AG04450 (cell line): Measurements from ENCODE around the gene TMEM132E. TPM values are rescaled to one million over a fixed set of nuclear protein-coding genes. Genes with fewer than 3 reads are reported as not detected.
"Not testable (repeated sequence)": the region's sequence is repeated elsewhere in the genome, so short reads cannot be mapped to it uniquely, and the experiment has no call there.

Source experiments
- CTCF ChIA-PET: fragments of 300-600, 350-600 bp; formaldehyde crosslinking; extraction: SDS; loops from one replicate; lab custom pipeline; 2022; ENCODE audit warnings: antibody characterized with exemption, inconsistent platforms; lab: Charles Lee
- POLR2A ChIA-PET: fragments of 350-600 bp; formaldehyde crosslinking; extraction: SDS; loops from one replicate; lab custom pipeline; 2021; ENCODE audit warnings: antibody characterized with exemption, inconsistent platforms; lab: Yijun Ruan, JAX
- DNase-seq: peaks from one replicate; pipeline ENCODE4 v3.0.0-alpha.2; 2011; ENCODE audit warnings: low read depth, low spot score
- H3K27ac ChIP-seq: one replicate; pipeline ENCODE4 v1.5.1; 2012; ENCODE audit warnings: low read depth, low read length, control low read depth
- H3K27me3 ChIP-seq: one replicate; pipeline ENCODE4 v1.6.0; 2012; ENCODE audit warnings: low read length; ENCODE audit not compliant: control insufficient read depth, insufficient read depth
- H3K4me3 ChIP-seq: 2 replicates; pipeline ENCODE4 v1.5.1; 2011; ENCODE audit warnings: mild to moderate bottlenecking, low read depth, low read length, control low read depth
- H3K9me3 ChIP-seq: 2 replicates; pipeline ENCODE4 v1.5.1; 2012; ENCODE audit warnings: low read length; ENCODE audit not compliant: control insufficient read depth, insufficient read depth
- polyA plus RNA-seq: library from polyadenylated mRNA; depleted of rRNA; stranded (reverse); fragments of >200 nt; gene quantifications from 2 replicates; pipeline ENCODE4 v1.2.3, GENCODE V29; 2011
- TF ChIP-seq, protein P1 (sequence below): IDR thresholded peaks from 2 replicates; pipeline ENCODE4 v1.5.1; 2011; ENCODE audit warnings: low read depth, low read length, control low read depth, inconsistent platforms

The TMEM132E gene
- polyA plus RNA-seq, 1 experiment, result not detected

DNA sequence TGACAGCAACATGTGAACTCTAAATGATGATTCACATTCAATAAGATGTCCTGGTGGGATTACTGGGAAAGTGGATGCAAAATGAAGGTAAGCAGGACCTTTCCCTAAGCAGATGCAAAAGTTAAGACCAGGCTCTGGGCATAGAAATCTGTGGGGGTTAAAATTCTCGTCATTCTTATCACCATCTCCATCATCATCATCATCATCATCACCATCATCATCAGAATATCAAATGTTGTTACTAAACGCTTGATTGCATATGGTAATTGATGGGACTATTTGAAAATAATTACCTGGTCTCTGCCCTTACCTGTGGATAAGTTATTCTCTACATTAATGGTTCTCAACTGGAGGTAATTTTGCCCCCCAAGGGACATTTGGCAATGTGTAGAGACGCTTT lies 41.9 kb upstream of the TMEM132E start:
- POLR2A ChIA-PET, result no interaction called here
- CTCF ChIA-PET, result no interaction called here
- Histone ChIP-seq H3K27me3 (no peaks in the 10 kb centered on the region), H3K27ac (no peak overlapping the region), H3K9me3 (no peaks in the 10 kb centered on the region), H3K4me3 (no peak overlapping the region)
- no peak for DNase-seq
- TF ChIP-seq, protein P1, sequence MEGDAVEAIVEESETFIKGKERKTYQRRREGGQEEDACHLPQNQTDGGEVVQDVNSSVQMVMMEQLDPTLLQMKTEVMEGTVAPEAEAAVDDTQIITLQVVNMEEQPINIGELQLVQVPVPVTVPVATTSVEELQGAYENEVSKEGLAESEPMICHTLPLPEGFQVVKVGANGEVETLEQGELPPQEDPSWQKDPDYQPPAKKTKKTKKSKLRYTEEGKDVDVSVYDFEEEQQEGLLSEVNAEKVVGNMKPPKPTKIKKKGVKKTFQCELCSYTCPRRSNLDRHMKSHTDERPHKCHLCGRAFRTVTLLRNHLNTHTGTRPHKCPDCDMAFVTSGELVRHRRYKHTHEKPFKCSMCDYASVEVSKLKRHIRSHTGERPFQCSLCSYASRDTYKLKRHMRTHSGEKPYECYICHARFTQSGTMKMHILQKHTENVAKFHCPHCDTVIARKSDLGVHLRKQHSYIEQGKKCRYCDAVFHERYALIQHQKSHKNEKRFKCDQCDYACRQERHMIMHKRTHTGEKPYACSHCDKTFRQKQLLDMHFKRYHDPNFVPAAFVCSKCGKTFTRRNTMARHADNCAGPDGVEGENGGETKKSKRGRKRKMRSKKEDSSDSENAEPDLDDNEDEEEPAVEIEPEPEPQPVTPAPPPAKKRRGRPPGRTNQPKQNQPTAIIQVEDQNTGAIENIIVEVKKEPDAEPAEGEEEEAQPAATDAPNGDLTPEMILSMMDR, result no peak

DNA sequence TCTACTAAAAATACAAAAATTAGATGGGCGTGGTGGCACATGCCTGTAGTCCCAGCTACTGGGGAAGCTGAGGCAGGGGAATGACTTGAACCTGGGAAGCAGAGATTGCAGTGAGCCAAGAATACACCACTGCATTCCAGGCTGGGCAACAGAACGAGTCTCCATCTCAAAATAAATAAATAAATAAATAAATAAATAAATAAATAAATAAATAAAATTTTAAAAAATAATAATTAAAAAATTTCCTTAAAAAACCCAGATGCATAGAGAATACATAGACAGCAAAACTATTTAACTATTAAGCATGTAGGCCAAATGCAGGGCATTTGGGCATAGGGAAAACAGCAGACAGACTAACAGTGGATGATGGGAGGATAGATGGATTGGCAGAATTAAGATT lies 40.8 kb upstream of the TMEM132E start:
- H3K27ac ChIP-seq, DNase-seq, POLR2A ChIA-PET, CTCF ChIA-PET, H3K9me3 ChIP-seq, H3K4me3 ChIP-seq, H3K27me3 ChIP-seq: not testable (repeated sequence)

DNA sequence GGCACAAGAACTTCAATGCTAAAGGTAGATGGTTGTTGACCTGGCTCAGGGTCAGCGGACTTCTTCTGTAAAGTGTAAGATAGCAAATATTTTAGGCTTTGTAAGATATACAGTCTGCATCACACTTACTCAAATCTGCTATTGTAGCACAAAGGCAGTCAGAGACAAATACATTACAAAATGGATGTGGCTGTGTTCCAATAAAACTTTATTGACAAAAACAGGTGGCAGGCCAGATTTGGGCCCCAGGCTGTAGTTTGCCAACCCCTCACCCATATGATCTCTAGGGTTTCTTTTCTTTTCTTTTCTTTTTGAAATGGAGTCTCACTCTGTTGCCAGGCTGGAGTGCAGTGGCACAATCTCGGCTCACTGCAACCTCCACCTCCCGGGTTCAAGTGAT lies 39.5 kb upstream of the TMEM132E start:
- DNase-seq, result no peak
- no peaks in the 10 kb centered on the region for H3K9me3 ChIP-seq
- CTCF ChIA-PET, result interaction anchor here (0.6 kb wide), 1 partner anchor 36 kb away, joined by 3 read pairs; no protein-coding TSS in a partner anchor
- TF ChIP-seq, protein P1, result no peak
- no peak overlapping the region for H3K4me3 ChIP-seq
- no peaks in the 10 kb centered on the region for H3K27me3 ChIP-seq
- H3K27ac ChIP-seq, result no peak overlapping the region
- POLR2A ChIA-PET, result no interaction called here

DNA sequence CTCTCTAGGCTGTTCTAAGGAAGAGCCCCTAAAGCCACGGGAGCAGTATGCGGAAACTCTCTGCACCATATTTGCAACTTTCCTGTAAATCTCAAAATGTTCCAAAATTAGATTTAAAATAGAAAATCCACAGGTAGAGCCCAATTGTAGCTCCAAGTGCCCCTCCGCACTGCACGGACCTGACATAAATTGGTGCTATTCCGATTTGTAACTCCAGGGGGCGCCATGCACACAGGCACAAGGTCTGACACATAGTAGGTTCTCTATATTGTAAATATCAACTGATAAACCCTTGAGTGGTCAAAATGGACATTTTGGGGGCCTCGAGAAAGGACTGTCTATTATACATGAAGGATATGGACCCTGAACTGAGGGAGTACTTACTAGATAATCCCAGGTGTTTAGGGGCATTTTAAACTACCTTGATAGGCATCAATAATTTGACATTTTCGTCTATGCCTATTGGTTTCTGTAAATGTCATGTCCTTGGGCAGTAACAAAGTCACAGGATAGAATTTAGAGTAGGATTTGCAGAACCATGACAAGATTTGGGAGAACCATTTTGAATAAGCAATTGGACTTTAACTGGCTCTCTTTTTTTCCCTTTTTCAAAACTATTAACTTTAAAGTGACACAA lies 36.6 kb upstream of the TMEM132E start:
- H3K27me3 ChIP-seq, result no peaks in the 10 kb centered on the region
- ChIA-PET POLR2A (no interaction called here), CTCF (interaction anchor here (0.5 to 1.3 kb wide), 11 partner anchors 9 to 582 kb away, joined by 3 to 19 read pairs (median 4); partner anchors contain the start of gene RAD51D)
- H3K4me3 ChIP-seq, result no peak overlapping the region
- no peak overlapping the region for H3K27ac ChIP-seq
- no peaks in the 10 kb centered on the region for H3K9me3 ChIP-seq
- TF ChIP-seq, protein P1, result peak; percentile 79
- no peak for DNase-seq

DNA sequence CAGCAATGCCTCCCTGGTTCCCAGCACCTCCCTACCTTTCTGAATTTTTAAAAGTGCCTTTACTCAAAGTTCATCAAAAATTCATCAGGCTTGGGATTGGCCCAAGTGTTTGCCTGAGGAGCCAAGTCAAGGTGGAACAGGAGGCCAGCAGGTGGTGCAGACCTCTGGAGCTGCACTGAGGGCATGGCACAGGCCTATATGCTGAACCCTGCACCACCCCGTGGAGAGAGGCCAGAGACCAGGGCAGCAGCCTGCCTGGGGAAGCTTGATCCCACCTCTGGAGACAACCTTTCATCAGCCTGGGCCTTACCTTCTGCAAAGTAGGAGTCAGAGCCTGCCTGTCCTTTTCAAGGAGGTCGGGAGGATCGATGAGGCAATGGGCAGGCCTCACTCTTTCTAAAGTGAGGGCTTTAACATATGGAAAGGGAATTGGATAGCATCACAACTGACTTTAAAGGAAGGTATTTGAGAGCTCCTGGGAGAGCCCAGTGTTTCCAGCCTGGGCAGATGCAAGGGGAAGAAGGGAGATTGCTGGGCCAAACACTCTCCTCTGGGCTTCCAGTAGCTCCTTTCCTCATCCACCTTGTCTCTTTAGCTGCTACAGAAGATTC lies 31.8 kb upstream of the TMEM132E start:
- Histone ChIP-seq H3K9me3 (no peaks in the 10 kb centered on the region), H3K4me3 (no peak overlapping the region), H3K27me3 (no peaks in the 10 kb centered on the region), H3K27ac (no peak overlapping the region)
- POLR2A ChIA-PET, result no interaction called here
- no peak for DNase-seq
- TF ChIP-seq, protein P1, result no peak
- CTCF ChIA-PET, result no interaction called here
